Measurements from ENCODE around the gene VANGL2. TPM values are rescaled to one million over a fixed set of nuclear protein-coding genes. Genes with fewer than 3 reads are reported as not detected.

The VANGL2 gene
- total and polyA plus RNA-seq, 2 of the 4 experiments (the other 2 are of a cell fraction), result 0.36 to 3.6 TPM

- intact Hi-C loops (cut with micrococcal nuclease), result no loop called here
- CTCF ChIA-PET, result interaction anchor here (0.6 to 1.4 kb wide), 2 partner anchors 13 to 126 kb away, joined by 3 to 4 read pairs; no protein-coding TSS in a partner anchor
Measured at GRCh38 chr1:160429125-160429561, 28.8 kb downstream of the VANGL2 start.

More at GRCh38 chr1:160429125-160429561, 28.8 kb downstream of the VANGL2 start:
- Histone ChIP-seq H3K4me3 (ENCODE audit: insufficient read depth, low read depth, low read length) (no peak overlapping the region), H4K91ac (ENCODE audit: insufficient read depth, low read depth, low read length) (no peak overlapping the region), H3K9ac (ENCODE audit: low read depth, low read length) (no peak overlapping the region), H3K23ac (ENCODE audit: low read depth, low read length) (no peak overlapping the region), H3K4me1 (ENCODE audit: control insufficient read depth, insufficient read depth, low read length) (no peaks in the 10 kb centered on the region), H3K27me3 (ENCODE audit: control insufficient read depth, insufficient read depth, low read length) (no peaks in the 10 kb centered on the region), H2BK20ac (ENCODE audit: low read depth, low read length) (no peak overlapping the region), H2BK5ac (ENCODE audit: low read depth, low read length, poor library complexity, severe bottlenecking) (no peak overlapping the region), H3K4ac (ENCODE audit: low read depth, low read length) (no peak overlapping the region), H3K14ac (replicated peaks; ENCODE audit: low read depth, low read length) (no peak overlapping the region), H2AK9ac (replicated peaks; ENCODE audit: low read depth, low read length, poor library complexity) (no peak overlapping the region), H3K79me1 (ENCODE audit: low read depth in 1 of 2, low read length in 2 of 2) (no peaks in the 10 kb centered on the region), H3K4me2 (ENCODE audit: low read depth, low read length) (no peak overlapping the region), H3K18ac (ENCODE audit: low read depth, low read length) (no peak overlapping the region), H4K5ac (ENCODE audit: low read depth, low read length) (no peak overlapping the region), H3K36me3 (ENCODE audit: control insufficient read depth, insufficient read depth, low read length) (peaks cover 4% of the 10 kb centered on the region; the same call in 1 of the 2 replicates), H3K9me1 (ENCODE audit: insufficient read depth, low read length) (no peaks in the 10 kb centered on the region), H3K9me3 (ENCODE audit: control insufficient read depth, insufficient read depth, low read length) (no peaks in the 10 kb centered on the region), H3K56ac (ENCODE audit: extremely low read depth, insufficient read depth, low read length) (no peak overlapping the region), H2BK120ac (ENCODE audit: low read depth, low read length) (no peak overlapping the region), H3K27ac (ENCODE audit: insufficient read depth, low read length) (no peak overlapping the region), H2AK5ac (ENCODE audit: low read depth, low read length) (no peak overlapping the region), H4K8ac (ENCODE audit: low read depth in 2 of 2, low read length in 2 of 2) (no peak overlapping the region), H4K20me1 (ENCODE audit: insufficient read depth, low read length) (no peaks in the 10 kb centered on the region), H2AFZ (replicated peaks; ENCODE audit: low read length, poor library complexity) (no peak overlapping the region), H2BK15ac (ENCODE audit: low read depth, low read length) (no peak overlapping the region)
- no CpG with 5 or more reads among the region's 2 CpGs for WGBS, 2 experiments (ENCODE audit: extremely low coverage in 2 of 2, insufficient read length in 1 of 2)
- ATAC-seq (ENCODE audit: low read depth) (no peak), DNase-seq (no peak)
- POLR2A ChIA-PET (ENCODE audit: unreplicated experiment), result interaction anchor here (0.5 kb wide), 1 partner anchor 1324 kb away, joined by 3 read pairs; no protein-coding TSS in a partner anchor
- TF ChIP-seq RFX5 (IDR thresholded peaks at IDR 0.05; ENCODE audit: low read depth, low read length) (no peak), MXI1 (IDR thresholded peaks at IDR 0.05; ENCODE audit: borderline replicate concordance, low read depth, low read length) (no peak), SMC3 (IDR thresholded peaks at IDR 0.05; ENCODE audit: low read depth, low read length) (no peak), RCOR1 (IDR thresholded peaks at IDR 0.05; ENCODE audit: insufficient replicate concordance, low read length) (no peak), MAZ (IDR thresholded peaks at IDR 0.05; ENCODE audit: borderline replicate concordance, low read depth, low read length) (no peak), CEBPB (IDR thresholded peaks at IDR 0.05; ENCODE audit: low read depth, low read length) (no peak), CHD1 (IDR thresholded peaks at IDR 0.05; ENCODE audit: low read depth, low read length) (no peak), BHLHE40 (IDR thresholded peaks at IDR 0.05; ENCODE audit: low read depth, low read length) (no peak)
- in situ Hi-C loops (cut with MboI; ENCODE audit: low sequenced_read_pairs) (loop anchor here (5.0 kb wide), 1 partner anchor 178 kb away; no protein-coding TSS in a partner anchor), dilution Hi-C loops (cut with HindIII; ENCODE audit: low sequenced_read_pairs, unreplicated experiment) (no loop called here)
- no TSS peak for BruUV-seq (replicated peaks)

All from IMR-90 (cell line).